ENCODE measurements around the gene SPOCK2. TPM values are rescaled to one million over a fixed set of nuclear protein-coding genes. Genes with fewer than 3 reads are reported as not detected.

The SPOCK2 gene
- total RNA-seq, 1 experiment from 2014 or later = 0.53 TPM

- DNase-seq (ENCODE audit: low spot score) = no peak
These were observed 14.4 kb downstream of the SPOCK2 start for GRCh38 chr10:72073708-72074573.

GRCh38 chr10:72072639-72073038, 15.7 kb downstream of the SPOCK2 start:
- DNase-seq (ENCODE audit: low spot score) = no peak

GRCh38 chr10:72072046-72072445, 16.3 kb downstream of the SPOCK2 start:
- DNase-seq (ENCODE audit: low spot score) = no peak

- no peak for DNase-seq (ENCODE audit: low spot score)
These were observed 18.4 kb downstream of the SPOCK2 start for GRCh38 chr10:72069751-72070526.

- peak; percentile 32 for DNase-seq (ENCODE audit: low spot score)
These were observed 19.4 kb downstream of the SPOCK2 start for GRCh38 chr10:72068901-72069446.

- no peak for DNase-seq (ENCODE audit: low spot score)
These were observed 20.1 kb downstream of the SPOCK2 start for GRCh38 chr10:72068126-72068765.

- no peak for DNase-seq (ENCODE audit: low spot score)
These were observed 20.8 kb downstream of the SPOCK2 start for GRCh38 chr10:72067463-72068125.

GRCh38 chr10:72066318-72067284, 21.8 kb downstream of the SPOCK2 start:
- no peak for DNase-seq (ENCODE audit: low spot score)

GRCh38 chr10:72065439-72066025, 22.8 kb downstream of the SPOCK2 start:
- DNase-seq (ENCODE audit: low spot score) = peak; percentile 46

- peak; percentile 57 for DNase-seq (ENCODE audit: low spot score)
These were observed 24.5 kb downstream of the SPOCK2 start for GRCh38 chr10:72063703-72064391.

GRCh38 chr10:72062832-72063702, 25.3 kb downstream of the SPOCK2 start:
- DNase-seq (ENCODE audit: low spot score) = no peak

GRCh38 chr10:72062382-72062781, 26.0 kb downstream of the SPOCK2 start:
- DNase-seq (ENCODE audit: low spot score) = no peak

GRCh38 chr10:72061930-72062329, 26.4 kb downstream of the SPOCK2 start:
- DNase-seq (ENCODE audit: low spot score) = no peak

- no peak for DNase-seq (ENCODE audit: low spot score)
These were observed 26.9 kb downstream of the SPOCK2 start for GRCh38 chr10:72061491-72061890.

- DNase-seq (ENCODE audit: low spot score) = no peak
These were observed 28.2 kb downstream of the SPOCK2 start for GRCh38 chr10:72059843-72060822.

GRCh38 chr10:72058989-72059842, 29.1 kb downstream of the SPOCK2 start:
- DNase-seq (ENCODE audit: low spot score) = no peak

Measured in A172 (cell line).